Left ventricle myocardium inferior (tissue), 1 donor: ENCODE measurements around the gene KRTCAP2. TPM values are rescaled to one million over a fixed set of nuclear protein-coding genes. Genes with fewer than 3 reads are reported as not detected.
"Not testable (repeated sequence)": the region's sequence is repeated elsewhere in the genome, so short reads cannot be mapped to it uniquely, and the experiment has no call there.

ENCODE experiments used
- DNase-seq: peaks from one replicate; pipeline ENCODE4 v3.0.0-alpha.2; 2020
- H3K27ac ChIP-seq: fragments of 200-600 bp; replicated peaks from 2 replicates; pipeline ENCODE4 v1.8.0; 2021
- H3K27me3 ChIP-seq: fragments of 200-600 bp; 2 replicates; pipeline ENCODE4 v1.8.0; 2021; ENCODE audit warnings: low read depth
- H3K36me3 ChIP-seq: fragments of 200-600 bp; 2 replicates; pipeline ENCODE4 v1.8.0; 2021
- H3K4me1 ChIP-seq: fragments of 200-600 bp; 2 replicates; pipeline ENCODE4 v1.8.0; 2021
- H3K4me3 ChIP-seq: fragments of 200-600 bp; 2 replicates; pipeline ENCODE4 v1.8.0; 2021; ENCODE audit warnings: mild to moderate bottlenecking, moderate library complexity
- H3K9me3 ChIP-seq: fragments of 200-600 bp; replicated peaks from 2 replicates; pipeline ENCODE4 v1.8.0; 2021
- CTCF ChIP-seq: fragments of 200-600 bp; IDR thresholded peaks from 2 replicates; pipeline ENCODE4 v1.8.0; 2021; ENCODE audit warnings: antibody characterized with exemption, mild to moderate bottlenecking, borderline replicate concordance
- intact Hi-C: fragments of 100-400 bp; cut with micrococcal nuclease; formaldehyde crosslinking; loops from one replicate; pipeline ENCODE4 v1.11.0; 2022
- total RNA-seq: library from RNA; stranded (reverse); fragmentation: NEBNext Ultra II Directional; extraction: Animal tissue kit (Norgen Biotek cat#: 25700); gene quantifications from one replicate; pipeline ENCODE4 v1.2.1, GENCODE V29; 2021
- donor health status: DM: no; HTN: yes; CAD: no; lungs with severe emphysema.

KRTCAP2 gene
- total RNA-seq, 1 donor from 2014 or later: 113 TPM

GRCh38 chr1:155196893-155197638, 24.0 kb upstream of the KRTCAP2 start:
- DNase-seq: no peak
- H3K4me1 ChIP-seq: peaks cover 31% of the 10 kb centered on the region
- H3K4me3 ChIP-seq: no peak overlapping the region
- no peaks in the 10 kb centered on the region for H3K9me3 ChIP-seq
- H3K27me3 ChIP-seq: no peaks in the 10 kb centered on the region
- intact Hi-C loops: no loop called here
- H3K27ac ChIP-seq: no peak overlapping the region
- H3K36me3 ChIP-seq: no peaks in the 10 kb centered on the region
- TF ChIP-seq CTCF: no peak

- no peak for TF ChIP-seq CTCF
- no peaks in the 10 kb centered on the region for H3K27me3 ChIP-seq
- intact Hi-C loops: no loop called here
- H3K27ac ChIP-seq: no peak overlapping the region
- H3K4me3 ChIP-seq: no peak overlapping the region
- no peaks in the 10 kb centered on the region for H3K9me3 ChIP-seq
- H3K36me3 ChIP-seq: no peaks in the 10 kb centered on the region
- peaks cover 31% of the 10 kb centered on the region for H3K4me1 ChIP-seq
- no peak for DNase-seq
Measured at GRCh38 chr1:155196103-155196892, 23.2 kb upstream of the KRTCAP2 start.

- Histone ChIP-seq H3K27ac (peak overlapping the region; percentile 86), H3K27me3 (no peaks in the 10 kb centered on the region), H3K9me3 (no peaks in the 10 kb centered on the region), H3K4me3 (peak overlapping the region; percentile 69), H3K36me3 (no peaks in the 10 kb centered on the region), H3K4me1 (peaks cover 31% of the 10 kb centered on the region)
- intact Hi-C loops: no loop called here
- no peak for TF ChIP-seq CTCF
- DNase-seq: no peak
Measured at GRCh38 chr1:155195201-155196102, 22.3 kb upstream of the KRTCAP2 start.

GRCh38 chr1:155193991-155194240, 20.8 kb upstream of the KRTCAP2 start:
- peak overlapping the region; percentile 86 for H3K27ac ChIP-seq
- H3K4me3 ChIP-seq: peak overlapping the region; percentile 69
- H3K9me3 ChIP-seq, DNase-seq, intact Hi-C loops, H3K36me3 ChIP-seq, H3K27me3 ChIP-seq: not testable (repeated sequence)
- H3K4me1 ChIP-seq: peaks cover 31% of the 10 kb centered on the region

- peak; percentile 98 for TF ChIP-seq CTCF
- peak overlapping the region; percentile 86 for H3K27ac ChIP-seq
- peak overlapping the region; percentile 69 for H3K4me3 ChIP-seq
- intact Hi-C loops: no loop called here
- no peaks in the 10 kb centered on the region for H3K27me3 ChIP-seq
- no peaks in the 10 kb centered on the region for H3K36me3 ChIP-seq
- no peaks in the 10 kb centered on the region for H3K9me3 ChIP-seq
- peaks cover 31% of the 10 kb centered on the region for H3K4me1 ChIP-seq
- peak; percentile 87 for DNase-seq
Measured at GRCh38 chr1:155193275-155193990, 20.3 kb upstream of the KRTCAP2 start.
